HG02623 (cell line): ENCODE results near the gene KRT5.
"Not testable (repeated sequence)": the region's sequence is repeated elsewhere in the genome, so short reads cannot be mapped to it uniquely, and the experiment has no call there.

Source experiments
- ATAC-seq: cut with Tn5 transposase; IDR thresholded peaks from one replicate; pipeline ENCODE4 v1.9.1; 2021; ENCODE audit warnings: moderate library complexity; ENCODE audit not compliant: unreplicated experiment

KRT5 gene

GRCh38 chr12:52497975-52498374 lies 22.2 kb downstream of the KRT5 start:
- no peak for ATAC-seq

GRCh38 chr12:52496590-52497071 lies 23.6 kb downstream of the KRT5 start:
- ATAC-seq: no peak

GRCh38 chr12:52496054-52496453 lies 24.1 kb downstream of the KRT5 start:
- ATAC-seq: no peak

GRCh38 chr12:52495389-52495788 lies 24.8 kb downstream of the KRT5 start:
- ATAC-seq: no peak

- no peak for ATAC-seq
Measured at GRCh38 chr12:52494518-52494917, 25.7 kb downstream of the KRT5 start.

GRCh38 chr12:52494100-52494499 lies 26.1 kb downstream of the KRT5 start:
- no peak for ATAC-seq

GRCh38 chr12:52493172-52493571 lies 27.0 kb downstream of the KRT5 start, which contains the start of gene KRT6A:
KRT6A (minus strand) TSS chr12:52493257; CDS start chr12:52493188, 69 bp downstream.
- no peak for ATAC-seq

- not testable (repeated sequence) for ATAC-seq
Measured at GRCh38 chr12:52492405-52492804, 27.8 kb downstream of the KRT5 start.

- ATAC-seq: not testable (repeated sequence)
Measured at GRCh38 chr12:52491495-52491894, 28.7 kb downstream of the KRT5 start.

GRCh38 chr12:52488736-52489135 lies 31.5 kb downstream of the KRT5 start:
- ATAC-seq: no peak

- ATAC-seq: not testable (repeated sequence)
Measured at GRCh38 chr12:52487744-52488443, 32.3 kb downstream of the KRT5 start.

GRCh38 chr12:52487211-52487610 lies 33.0 kb downstream of the KRT5 start:
- no peak for ATAC-seq

- ATAC-seq: no peak
Measured at GRCh38 chr12:52486166-52487105, 33.8 kb downstream of the KRT5 start.

- no peak for ATAC-seq
Measured at GRCh38 chr12:52480073-52480472, 40.1 kb downstream of the KRT5 start.

GRCh38 chr12:52477651-52478050 lies 42.5 kb downstream of the KRT5 start:
- ATAC-seq: no peak

GRCh38 chr12:52474212-52474611 lies 46.0 kb downstream of the KRT5 start:
- no peak for ATAC-seq

- no peak for ATAC-seq
Measured at GRCh38 chr12:52473768-52474167, 46.4 kb downstream of the KRT5 start, which contains the start of gene KRT6C. KRT6C (minus strand) TSS chr12:52473805; CDS start chr12:52473737, 68 bp downstream.

- ATAC-seq: no peak
Measured at GRCh38 chr12:52469853-52470252, 50.3 kb downstream of the KRT5 start.

GRCh38 chr12:52464897-52465296 lies 55.3 kb downstream of the KRT5 start:
- no peak for ATAC-seq
